GM19023 (cell line): ENCODE data around the gene SCRG1.

Source experiments
- ATAC-seq: cut with Tn5 transposase; IDR thresholded peaks from one replicate; pipeline ENCODE4 v1.9.1; 2021; ENCODE audit warnings: mild to moderate bottlenecking, moderate library complexity; ENCODE audit not compliant: unreplicated experiment

Gene SCRG1

GRCh38 chr4:173411106-173411693 is 12.3 kb upstream of the SCRG1 start:
- ATAC-seq = no peak

GRCh38 chr4:173410079-173410478 is 11.2 kb upstream of the SCRG1 start:
- no peak for ATAC-seq

- ATAC-seq = peak; percentile 66
Measured at GRCh38 chr4:173405840-173406606, 7.1 kb upstream of the SCRG1 start.

GRCh38 chr4:173404296-173404865 is 5.5 kb upstream of the SCRG1 start:
- ATAC-seq = no peak

- ATAC-seq = no peak
Measured at GRCh38 chr4:173403051-173403450, 4.1 kb upstream of the SCRG1 start.

GRCh38 chr4:173401063-173401462 is 2.1 kb upstream of the SCRG1 start:
- no peak for ATAC-seq

- ATAC-seq = no peak
Measured at GRCh38 chr4:173398220-173398619, 696 bp downstream of the SCRG1 start.

- ATAC-seq = no peak
Measured at GRCh38 chr4:173397604-173398003, 1.3 kb downstream of the SCRG1 start.

GRCh38 chr4:173391701-173392100 is 7.2 kb downstream of the SCRG1 start:
- ATAC-seq = no peak

GRCh38 chr4:173386751-173387150 is 12.2 kb downstream of the SCRG1 start:
- no peak for ATAC-seq

- no peak for ATAC-seq
Measured at GRCh38 chr4:173382349-173382748, 16.6 kb downstream of the SCRG1 start.

- ATAC-seq = no peak
Measured at GRCh38 chr4:173381610-173382009, 17.3 kb downstream of the SCRG1 start.

GRCh38 chr4:173380987-173381386 is 17.9 kb downstream of the SCRG1 start:
- ATAC-seq = no peak

- no peak for ATAC-seq
Measured at GRCh38 chr4:173379929-173380328, 19.0 kb downstream of the SCRG1 start.

- ATAC-seq = no peak
Measured at GRCh38 chr4:173374588-173374987, 24.3 kb downstream of the SCRG1 start.

GRCh38 chr4:173371292-173372192 is 27.4 kb downstream of the SCRG1 start:
- peak; percentile 30 for ATAC-seq

- ATAC-seq = peak; percentile 71
Measured at GRCh38 chr4:173370477-173371291, 28.2 kb downstream of the SCRG1 start, which contains the start of gene SAP30. Gene SAP30, plus strand, starts transcription at chr4:173370954. Its CDS starts 229 bp downstream, at chr4:173371183.

- peak; percentile 4 for ATAC-seq
Measured at GRCh38 chr4:173370130-173370476, 28.8 kb downstream of the SCRG1 start.

- ATAC-seq = no peak
Measured at GRCh38 chr4:173367946-173368345, 31.0 kb downstream of the SCRG1 start.

GRCh38 chr4:173367285-173367684 is 31.6 kb downstream of the SCRG1 start:
- no peak for ATAC-seq
